GM19468 (cell line): ENCODE measurements around the gene ELL2.
"Not testable (repeated sequence)": the region's sequence is repeated elsewhere in the genome, so short reads cannot be mapped to it uniquely, and the experiment has no call there.

ENCODE experiments used
- ATAC-seq: cut with Tn5 transposase; IDR thresholded peaks from one replicate; pipeline ENCODE4 v1.9.1; 2021; ENCODE audit warnings: mild to moderate bottlenecking, moderate library complexity, moderate number of reproducible peaks; ENCODE audit not compliant: unreplicated experiment; ENCODE audit errors: extremely low read depth

ELL2 gene

GRCh38 chr5:95866435-95867040 is 95.1 kb downstream of the ELL2 start:
- no peak for ATAC-seq

DNA sequence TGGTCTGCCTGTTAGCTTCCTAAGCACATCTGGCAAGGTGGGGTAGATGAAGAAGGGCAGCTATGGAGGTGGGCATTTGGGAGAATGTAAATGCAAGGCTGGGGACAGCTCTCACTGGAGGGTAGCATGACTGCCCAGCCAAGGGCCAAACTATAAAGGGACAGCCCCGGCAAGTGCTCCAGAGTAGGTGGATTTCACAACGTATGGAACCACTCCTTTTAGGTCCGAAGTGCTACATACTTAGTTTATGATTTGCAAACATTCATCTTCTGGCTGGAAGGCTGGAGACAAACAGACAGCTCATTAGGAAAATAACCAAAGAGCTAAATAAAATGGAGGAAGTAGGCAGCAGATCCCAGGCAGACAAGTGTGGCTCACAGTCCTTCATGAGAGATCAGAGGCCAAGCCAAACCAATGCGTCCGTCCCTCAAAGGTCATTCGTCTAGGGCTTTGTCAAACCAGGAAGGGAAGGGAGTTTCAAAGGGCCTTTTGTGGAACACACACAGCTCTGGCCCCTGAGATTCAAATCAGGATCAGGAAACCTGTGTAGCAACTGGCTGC is 96.6 kb downstream of the ELL2 start:
- no peak for ATAC-seq

- ATAC-seq, result no peak
These were observed 97.2 kb downstream of the ELL2 start for GRCh38 chr5:95864456-95864855.

GRCh38 chr5:95863383-95863757 is 98.3 kb downstream of the ELL2 start:
- no peak for ATAC-seq

- no peak for ATAC-seq
These were observed 98.8 kb downstream of the ELL2 start for GRCh38 chr5:95862671-95863382.

DNA sequence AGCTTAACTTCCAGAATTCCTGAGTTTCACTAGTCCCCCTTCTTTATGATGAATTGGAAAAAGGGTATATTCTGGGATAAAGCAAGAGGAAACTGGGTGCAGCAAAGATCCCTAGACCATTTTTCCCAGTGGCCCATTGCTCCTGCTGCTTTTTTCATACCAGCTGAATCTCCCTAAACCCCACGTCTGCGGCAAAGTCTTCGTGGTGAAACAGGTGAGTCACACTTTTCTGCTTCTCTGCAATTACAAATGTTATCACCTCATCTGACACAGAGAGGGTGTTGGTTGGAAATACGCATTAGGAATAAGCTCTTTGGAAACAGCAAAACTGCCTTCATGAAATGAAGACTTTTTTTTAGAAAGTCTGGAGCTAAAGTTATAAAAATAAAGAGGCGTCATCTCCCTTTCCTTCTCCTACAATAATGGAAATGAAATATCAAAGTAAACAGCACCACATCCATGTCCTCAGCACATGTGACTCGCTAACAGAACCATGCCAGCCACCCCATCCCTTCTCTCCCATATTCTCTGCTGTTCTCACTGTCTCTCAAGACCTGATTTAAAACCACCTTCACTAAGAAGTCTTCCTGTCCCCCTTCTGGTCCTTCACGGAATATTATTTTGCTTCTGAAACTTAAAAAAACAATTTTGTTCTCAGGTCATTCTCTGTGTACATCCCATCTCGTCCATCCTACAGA is 99.6 kb downstream of the ELL2 start:
- ATAC-seq, result no peak

GRCh38 chr5:95861221-95861863 is 100.3 kb downstream of the ELL2 start:
- no peak for ATAC-seq

- no peak for ATAC-seq
These were observed 102.0 kb downstream of the ELL2 start for GRCh38 chr5:95859661-95860060.

DNA sequence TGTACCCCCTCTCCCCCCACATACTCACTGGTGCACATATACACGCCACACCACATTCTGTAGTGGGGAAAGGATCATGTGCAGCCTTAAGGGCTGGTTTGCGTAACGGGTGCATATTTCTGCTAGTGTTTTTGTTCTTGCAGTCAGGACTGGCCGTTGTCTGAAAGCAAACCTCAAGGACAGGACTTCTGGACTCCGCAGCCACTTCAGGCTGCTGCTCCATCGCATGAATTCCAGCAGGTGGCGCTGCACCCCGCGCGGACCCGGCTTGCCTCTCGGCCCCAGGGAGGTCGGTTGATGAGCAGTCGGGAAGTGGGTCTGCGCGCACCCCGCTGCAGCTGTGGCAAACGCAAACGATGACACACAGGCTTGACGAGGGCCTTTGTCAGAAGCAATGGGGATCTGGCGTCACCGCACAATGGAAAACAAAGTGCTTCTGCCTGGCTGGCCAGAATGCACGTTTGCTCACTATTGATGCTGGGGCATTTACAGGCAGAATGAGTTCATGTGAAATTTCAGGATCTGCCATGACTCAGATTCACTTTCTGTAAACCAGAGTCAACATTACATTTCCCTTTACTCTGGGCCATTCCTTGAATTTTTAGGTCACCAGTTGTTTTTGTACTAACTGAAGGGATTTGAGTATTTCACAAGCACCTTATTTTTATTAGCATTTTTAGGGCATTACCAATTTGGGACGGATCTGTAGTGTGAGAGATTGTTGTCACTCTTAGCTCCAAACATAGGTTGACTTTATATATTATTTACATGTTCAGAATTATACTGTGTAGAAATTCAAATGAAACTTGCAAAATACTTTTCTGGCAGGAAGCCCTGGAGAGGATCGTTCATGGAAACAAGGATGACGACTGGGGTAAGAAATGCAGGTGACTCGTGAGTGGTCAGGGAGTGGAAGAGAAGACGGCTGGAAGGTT is 102.7 kb downstream of the ELL2 start:
- ATAC-seq, result peak; percentile 76

DNA sequence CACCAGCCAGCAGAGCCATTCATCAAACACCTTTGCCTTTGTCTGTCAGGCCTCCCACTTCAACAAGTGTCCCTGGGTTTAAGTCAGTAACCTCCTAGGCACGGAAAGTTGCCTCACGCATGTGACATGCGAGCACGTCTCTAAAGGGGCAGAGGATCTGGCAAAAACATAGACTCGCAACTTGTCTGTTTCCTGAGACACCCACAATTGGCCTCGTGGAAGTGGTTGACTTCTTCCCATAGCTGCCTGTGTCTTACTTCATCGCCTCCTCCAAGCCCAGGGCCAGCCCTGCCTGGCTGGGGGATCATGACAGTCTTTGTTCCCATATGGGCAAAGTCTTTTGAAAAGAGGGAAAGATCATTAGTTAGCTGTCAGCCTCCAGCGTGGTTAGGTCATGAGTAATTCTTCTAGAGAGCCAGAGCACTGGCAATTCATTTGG is 103.6 kb downstream of the ELL2 start:
- no peak for ATAC-seq

- ATAC-seq, result no peak
These were observed 104.3 kb downstream of the ELL2 start for GRCh38 chr5:95857185-95857945.

DNA sequence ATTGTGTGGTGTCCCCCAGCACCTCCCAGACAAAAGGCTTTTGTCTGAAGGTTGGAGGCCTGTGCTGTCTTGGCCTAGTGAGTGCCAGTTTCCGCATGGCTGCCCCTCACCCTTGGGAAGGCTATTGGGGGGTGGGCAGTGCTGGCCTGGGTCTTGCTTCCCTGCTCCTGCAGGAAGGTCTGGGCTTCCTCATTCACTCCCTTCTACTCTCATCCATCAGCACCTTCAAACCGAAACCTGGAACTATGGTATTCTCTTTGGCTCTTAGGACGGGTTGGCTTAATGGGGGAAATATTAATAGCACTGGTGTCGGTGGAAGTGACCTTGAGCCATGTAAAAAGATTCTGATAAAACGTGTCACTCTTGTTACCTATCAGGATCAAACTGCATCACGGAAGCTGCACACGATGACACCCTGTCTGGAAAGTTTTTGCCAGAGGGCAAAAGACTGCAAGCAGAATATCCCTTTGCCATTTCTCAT is 105.1 kb downstream of the ELL2 start:
- ATAC-seq, result no peak

- no peak for ATAC-seq
These were observed 108.2 kb downstream of the ELL2 start for GRCh38 chr5:95853490-95853889.

GRCh38 chr5:95852567-95852966 is 109.1 kb downstream of the ELL2 start:
- no peak for ATAC-seq

DNA sequence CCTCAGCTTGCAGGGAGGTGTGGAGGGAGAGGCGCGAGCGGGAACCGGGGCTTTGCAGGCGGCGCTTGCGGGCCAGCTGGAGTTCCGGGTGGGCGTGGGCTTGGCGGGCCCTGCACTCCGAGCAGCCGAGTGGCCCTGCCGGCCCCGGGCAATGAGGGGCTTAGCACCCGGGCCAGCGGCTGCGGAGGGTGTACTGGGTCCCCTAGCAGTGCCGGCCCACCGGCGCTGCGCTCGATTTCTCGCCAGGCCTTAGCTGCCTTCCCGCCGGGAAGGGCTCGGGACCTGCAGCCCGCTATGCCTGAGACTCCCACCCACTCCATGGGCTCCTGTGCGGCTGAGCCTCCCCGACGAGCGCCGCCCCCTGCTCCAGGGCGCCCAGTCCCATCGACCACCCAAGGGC is 110.5 kb downstream of the ELL2 start:
- ATAC-seq, result not testable (repeated sequence)

DNA sequence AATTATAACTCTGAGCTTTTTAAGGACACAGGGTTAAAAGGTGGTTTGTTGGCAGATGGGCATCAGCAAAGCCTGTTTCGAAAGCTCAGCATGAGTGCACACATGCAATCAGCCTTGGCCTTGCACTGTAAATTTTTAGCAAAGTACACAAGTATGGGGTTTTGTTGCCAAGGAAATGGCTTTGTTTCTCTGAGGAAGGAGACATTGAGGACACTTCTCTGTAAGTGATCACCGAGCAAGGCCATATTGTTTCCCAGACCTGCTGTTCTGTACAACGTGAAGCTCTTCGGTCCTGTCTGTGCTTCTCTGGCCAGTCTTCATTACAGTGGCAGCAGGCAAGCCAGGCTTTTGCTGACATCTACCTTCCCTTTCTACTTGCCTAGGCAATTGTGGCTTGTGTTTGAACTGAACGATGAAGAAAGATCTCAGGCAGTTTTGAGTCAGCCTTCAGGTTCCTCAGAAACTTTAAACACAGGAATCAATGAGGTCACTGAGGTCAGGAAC is 111.2 kb downstream of the ELL2 start:
- no peak for ATAC-seq

GRCh38 chr5:95848701-95849100 is 113.0 kb downstream of the ELL2 start:
- no peak for ATAC-seq

DNA sequence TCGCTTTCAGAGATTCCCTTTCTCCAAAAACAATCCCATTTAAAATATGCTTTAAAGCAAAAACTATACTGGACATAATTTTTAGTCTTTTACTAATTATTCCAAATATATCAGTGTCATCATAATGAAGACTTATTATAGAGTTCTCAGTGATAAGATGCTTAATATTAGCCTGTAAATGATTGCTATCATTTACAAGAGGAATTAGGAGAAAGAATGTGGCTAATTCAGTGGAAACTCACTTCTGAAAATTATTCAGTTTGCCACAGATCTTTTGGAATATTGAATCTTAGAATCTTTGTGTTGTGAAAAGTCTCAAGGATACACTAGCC is 114.4 kb downstream of the ELL2 start:
- ATAC-seq, result no peak
